ENCODE results near the gene WAPL. TPM values are rescaled to one million over a fixed set of nuclear protein-coding genes. Genes with fewer than 3 reads are reported as not detected.
"Not testable (repeated sequence)": the region's sequence is repeated elsewhere in the genome, so short reads cannot be mapped to it uniquely, and the experiment has no call there.

Gene WAPL
- total RNA-seq, 2 donors from 2014 or later = 32.8 to 33.6 TPM

DNA sequence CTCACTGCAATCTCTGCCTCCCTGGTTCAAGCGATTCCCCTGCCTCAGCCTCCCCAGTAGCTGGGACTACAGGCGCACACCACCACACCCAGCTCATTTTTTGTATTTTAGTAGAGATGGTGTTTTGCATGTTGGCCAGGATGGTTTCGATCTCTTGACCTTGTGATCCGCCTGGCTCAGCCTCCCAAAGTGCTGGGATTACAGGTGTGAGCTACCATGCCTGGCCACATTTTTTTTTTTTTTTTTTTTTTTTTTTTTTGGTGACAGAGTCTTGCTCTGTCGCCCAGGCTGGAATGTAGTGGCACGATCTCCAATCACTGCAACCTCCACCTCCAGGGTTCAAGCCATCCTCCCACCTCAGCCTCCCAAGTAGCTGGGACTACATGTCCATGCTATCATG lies 4.1 kb upstream of the WAPL start:
- ATAC-seq; intact Hi-C loops (cut with DNase I, micrococcal nuclease): not testable (repeated sequence)

DNA sequence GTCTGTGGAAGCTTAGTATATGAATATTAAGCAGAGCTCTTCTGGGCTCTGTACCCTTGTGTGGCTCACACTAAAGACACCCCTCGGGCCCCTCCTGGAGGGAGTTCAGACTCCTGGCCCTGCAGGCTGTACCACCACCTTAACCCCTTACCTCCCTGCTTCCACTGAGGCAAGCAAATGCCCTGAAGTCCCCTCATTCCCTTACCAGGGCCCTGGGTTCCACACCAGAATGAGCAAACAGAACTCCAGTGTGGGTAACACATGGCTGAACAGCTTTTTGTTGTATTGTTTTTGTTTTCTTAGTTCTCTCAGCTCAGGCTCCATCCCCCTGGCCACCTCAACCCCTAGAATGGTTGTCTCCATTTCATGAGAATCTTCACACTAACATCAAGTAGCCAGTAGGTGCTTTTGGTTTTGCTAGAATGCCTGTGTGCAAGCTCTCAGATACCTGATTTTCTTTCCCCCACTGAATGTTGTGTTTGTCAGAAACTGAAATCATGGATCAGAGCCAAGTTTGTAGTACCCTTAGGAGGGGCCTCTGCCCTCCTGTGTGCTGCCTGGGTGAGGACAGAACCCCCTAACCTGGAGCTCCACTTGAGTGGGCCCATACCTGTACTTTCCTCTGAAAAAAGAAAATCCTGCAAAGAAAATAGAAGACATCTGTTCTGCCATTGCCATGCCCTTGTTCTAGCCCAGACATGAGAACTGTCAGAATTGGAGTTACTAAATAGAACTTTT lies 2.8 kb upstream of the WAPL start:
- intact Hi-C loops (cut with DNase I, micrococcal nuclease) = no loop called here
- no peak for ATAC-seq
- no peak for DNase-seq

More for the DNA sequence above, 4.1 kb upstream of the WAPL start:
- DNase-seq = not testable (repeated sequence)

DNA sequence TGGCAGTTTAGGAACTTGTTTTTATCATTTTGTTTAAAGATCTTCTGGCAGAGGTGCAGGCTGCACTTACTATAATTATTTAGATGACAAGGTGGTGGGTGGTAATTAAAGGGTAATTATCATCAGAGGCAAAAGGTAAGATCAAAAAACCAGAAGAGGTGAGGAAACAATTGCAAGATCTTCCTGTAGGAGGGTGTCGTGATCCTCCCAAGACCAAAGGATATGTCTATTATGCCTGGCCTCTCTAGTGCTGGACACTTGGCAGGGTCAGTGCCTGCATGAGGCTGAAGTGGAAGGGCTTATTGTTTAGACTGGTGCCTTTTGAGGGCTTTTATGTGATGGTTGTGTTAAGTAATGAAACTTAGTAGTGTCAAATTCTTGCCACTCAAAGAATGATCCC lies 1.8 kb upstream of the WAPL start:
- DNase-seq (no peak), ATAC-seq (no peak)
- intact Hi-C loops (cut with DNase I, micrococcal nuclease) = no loop called here

DNA sequence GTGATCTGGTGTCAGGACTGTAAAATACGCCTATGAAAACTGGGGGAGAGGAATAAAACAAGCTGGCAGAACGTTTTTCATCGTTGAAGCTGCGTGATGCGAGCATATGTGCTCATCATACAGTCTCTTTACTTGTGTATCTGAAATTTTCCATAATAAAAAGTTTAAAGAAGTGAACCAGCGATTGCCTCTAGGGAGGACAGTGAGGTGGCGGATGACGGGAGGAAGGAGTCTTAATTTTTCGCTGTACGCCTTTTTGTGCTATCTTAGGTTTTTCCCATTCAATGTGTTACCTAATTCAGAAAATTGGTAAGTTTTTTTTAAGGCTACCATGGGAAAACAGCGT lies 891 bp upstream of the WAPL start:
- DNase-seq = no peak
- peak; percentile 25 for ATAC-seq
- intact Hi-C loops (cut with DNase I, micrococcal nuclease) = no loop called here

DNA sequence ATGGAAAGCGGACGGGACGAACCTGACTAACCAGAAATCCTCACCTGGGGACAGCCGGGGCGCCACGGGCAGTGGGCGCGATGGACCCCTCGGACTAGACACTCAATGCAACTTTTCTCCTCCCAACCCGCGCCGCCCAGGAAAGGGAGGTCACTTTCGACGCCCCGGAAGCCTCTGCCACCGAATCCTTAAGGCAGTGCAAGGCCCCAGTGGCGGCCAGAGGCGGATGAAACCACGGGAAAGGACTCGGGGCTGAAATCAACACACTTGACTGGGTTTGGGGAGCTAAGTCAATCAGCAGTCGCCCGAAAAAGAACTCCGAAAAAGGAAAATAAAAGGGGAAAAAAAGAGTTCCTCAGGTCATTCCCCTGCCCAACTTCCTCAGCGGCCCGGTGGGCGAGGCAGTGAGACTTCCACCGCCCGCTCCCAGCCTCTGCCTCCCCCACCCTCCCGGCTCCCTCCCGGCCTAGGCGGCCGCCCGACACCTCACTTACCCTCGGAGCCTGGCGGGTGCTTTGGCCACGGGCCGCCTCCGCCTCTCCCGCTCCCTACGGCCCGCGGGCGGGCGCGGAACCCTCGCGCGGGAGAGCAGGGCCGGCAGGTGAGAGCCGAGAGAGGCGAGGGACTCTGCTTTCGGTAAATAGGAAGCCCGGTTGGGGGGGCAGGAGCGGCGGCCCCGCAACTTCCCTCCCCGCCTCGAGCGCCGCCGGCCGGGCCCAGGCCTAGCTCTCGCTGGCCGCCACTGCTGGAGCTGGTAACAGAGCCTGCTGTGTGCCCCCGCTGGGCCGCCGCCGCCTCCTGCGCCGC lies 518 bp downstream of the WAPL start:
- peak; percentile 62 for ATAC-seq
- peak; percentile 72 to 76 for DNase-seq
- intact Hi-C loops (cut with DNase I, micrococcal nuclease) = no loop called here

DNA sequence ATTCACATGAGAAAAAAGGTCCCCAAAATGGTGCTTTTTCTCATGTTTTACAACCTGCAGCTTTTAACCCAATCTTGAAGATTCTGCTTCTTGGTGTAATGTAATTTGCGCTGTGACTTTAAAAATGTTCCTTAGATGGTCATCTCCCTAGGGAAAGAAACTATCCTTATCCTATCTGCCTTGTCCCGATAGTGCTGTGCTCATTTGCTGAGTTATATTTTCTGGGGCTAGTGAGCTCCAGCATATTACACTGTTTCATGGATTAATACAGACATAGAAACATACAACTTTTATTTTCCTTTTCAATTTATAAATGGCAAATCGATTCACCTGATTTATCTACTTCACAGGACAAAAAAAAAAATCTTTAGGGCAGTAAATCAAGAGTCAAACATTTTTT lies 2.8 kb downstream of the WAPL start:
- intact Hi-C loops (cut with DNase I, micrococcal nuclease) = no loop called here
- ATAC-seq (no peak), DNase-seq (no peak)

DNA sequence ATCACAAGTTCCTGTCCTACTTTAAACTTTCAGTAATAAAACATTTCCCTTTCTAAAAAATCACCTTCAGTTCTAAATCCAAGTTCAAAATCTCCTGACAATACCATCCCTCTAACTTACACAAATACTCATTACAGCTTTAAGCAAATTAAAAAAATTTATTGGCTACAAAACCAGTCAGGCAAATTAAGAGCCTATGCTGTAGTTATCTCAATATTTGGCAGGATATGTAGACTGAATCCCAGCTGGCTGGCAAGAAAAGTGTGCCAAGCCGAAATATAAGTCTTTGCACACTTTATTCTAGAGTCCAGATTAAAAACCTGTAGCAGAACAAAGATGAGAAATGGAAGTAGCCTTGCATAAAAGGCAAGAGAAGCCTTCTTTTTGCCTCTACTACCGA lies 9.5 kb downstream of the WAPL start:
- intact Hi-C loops (cut with DNase I, micrococcal nuclease) = no loop called here
- DNase-seq (no peak), ATAC-seq (no peak)

DNA sequence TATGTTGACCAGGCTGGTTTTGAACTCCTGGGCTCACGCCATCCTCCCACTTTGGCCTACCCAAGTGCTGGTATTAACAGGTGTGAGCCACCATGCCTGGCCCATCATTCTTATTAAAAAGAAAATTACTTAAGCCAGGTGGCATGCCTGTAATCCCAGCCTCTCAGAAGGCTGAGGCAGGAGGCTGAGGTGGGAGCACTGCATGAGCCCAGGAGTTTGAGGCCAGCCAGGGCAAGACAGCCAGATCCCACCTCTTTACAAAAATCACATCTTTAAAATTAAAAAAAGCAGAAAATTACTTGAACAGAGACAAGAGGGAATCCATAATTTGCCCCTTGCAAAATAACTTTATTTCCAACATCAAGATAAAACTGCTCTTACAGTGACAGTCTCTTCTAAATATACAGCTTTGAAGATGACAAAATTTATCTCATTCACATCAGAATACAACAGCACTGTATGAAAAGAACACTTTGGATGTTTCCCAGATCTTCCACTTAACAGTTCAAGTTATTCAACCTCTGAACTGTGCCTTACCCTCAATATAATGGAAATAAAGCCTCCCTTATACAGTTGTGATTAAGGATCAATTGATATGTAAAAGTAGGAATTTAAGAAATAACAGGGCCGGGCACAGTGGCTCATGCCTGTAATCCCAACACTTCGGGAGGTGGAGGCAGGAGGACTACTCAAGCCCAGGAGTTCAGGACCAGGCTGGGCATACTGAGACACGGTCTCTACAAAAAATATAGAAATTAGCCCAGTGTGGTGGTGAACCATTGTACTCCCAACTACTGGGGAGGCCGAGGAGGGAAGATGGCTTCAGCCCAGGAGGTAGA lies 10.3 kb downstream of the WAPL start:
- no peak for DNase-seq
- ATAC-seq = no peak
- intact Hi-C loops (cut with DNase I, micrococcal nuclease) = no loop called here

DNA sequence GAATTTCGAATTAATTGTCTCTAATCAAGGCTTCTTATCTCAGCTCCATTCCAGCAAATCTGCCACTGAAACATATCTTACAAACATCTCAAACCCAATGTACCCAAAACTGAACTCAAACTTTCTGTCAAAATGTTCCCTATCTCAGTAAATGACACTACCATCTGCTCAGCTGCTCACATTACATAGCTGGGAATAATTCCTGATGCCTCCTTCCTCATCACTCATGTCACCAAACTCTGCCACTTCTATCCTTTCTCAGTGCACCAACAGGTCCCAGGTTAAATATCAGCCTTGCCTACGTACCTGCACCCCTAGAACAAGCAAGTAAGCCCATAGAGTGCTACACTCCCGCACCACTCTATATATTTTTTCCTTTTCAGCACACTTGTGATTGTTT lies 12.4 kb downstream of the WAPL start:
- ATAC-seq (no peak), DNase-seq (no peak)
- intact Hi-C loops (cut with DNase I, micrococcal nuclease) = no loop called here

DNA sequence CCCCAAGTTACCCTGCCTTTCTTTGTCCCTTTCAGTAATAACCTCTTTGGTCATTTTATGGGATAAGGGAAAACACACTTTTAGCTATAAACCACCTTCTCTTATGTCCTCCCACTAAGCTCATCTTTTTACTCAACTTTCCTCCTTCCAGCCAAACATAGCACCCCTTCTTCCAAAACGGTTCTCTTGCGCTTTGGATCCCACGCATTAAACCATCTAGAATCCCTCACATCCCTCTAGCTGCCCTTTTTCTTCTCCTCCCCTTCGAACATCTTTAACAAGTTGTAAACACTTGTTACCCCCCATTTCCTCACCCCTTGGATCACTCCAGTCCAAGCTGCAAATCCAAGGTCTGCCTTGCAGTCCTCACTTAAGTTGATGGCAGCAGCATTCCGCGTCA lies 13.4 kb downstream of the WAPL start:
- ATAC-seq = no peak

DNA sequence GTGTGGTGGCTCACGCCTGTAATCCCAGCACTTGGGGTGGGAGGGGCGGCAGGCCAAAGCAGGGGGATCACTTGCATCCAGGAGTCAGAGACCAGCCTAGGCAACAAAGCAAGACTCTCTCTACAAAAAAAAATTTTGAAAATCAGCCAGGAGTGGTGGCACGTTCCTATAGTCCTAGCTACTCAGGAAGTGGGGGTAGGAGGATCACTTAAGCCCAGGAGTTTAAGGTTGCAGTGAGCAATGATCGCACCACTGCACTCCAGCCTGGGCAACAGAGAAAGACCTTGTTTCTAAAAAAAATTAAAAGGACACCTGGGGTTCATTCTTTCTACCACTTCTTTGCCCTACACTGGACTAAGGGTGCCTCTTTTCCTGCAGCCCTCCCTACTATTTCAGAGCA lies 15.1 kb downstream of the WAPL start:
- DNase-seq (no peak), ATAC-seq (no peak)
- intact Hi-C loops (cut with DNase I, micrococcal nuclease) = no loop called here

More for the DNA sequence above, 13.4 kb downstream of the WAPL start:
- intact Hi-C loops (cut with DNase I, micrococcal nuclease) = no loop called here
- DNase-seq = no peak

DNA sequence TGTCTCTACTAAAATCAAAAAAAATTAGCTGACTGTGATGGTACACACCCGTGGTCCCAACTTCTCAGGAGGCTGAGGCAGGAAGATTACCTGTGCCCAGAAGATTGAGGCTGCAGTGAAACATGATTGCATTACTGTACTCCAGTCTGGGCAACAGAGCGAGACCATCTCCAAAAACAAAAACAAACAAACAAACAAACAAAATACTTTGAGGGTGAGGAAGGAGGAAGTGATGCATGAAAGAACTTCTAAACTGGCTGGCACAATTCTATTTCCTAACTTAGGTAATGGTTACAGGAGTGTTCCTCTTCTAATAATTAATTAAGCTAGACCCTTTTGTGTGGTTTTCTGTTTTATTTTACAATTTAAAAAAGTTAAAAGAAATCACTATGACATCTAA lies 15.5 kb downstream of the WAPL start:
- ATAC-seq (no peak), DNase-seq (no peak)
- intact Hi-C loops (cut with DNase I, micrococcal nuclease) = no loop called here

DNA sequence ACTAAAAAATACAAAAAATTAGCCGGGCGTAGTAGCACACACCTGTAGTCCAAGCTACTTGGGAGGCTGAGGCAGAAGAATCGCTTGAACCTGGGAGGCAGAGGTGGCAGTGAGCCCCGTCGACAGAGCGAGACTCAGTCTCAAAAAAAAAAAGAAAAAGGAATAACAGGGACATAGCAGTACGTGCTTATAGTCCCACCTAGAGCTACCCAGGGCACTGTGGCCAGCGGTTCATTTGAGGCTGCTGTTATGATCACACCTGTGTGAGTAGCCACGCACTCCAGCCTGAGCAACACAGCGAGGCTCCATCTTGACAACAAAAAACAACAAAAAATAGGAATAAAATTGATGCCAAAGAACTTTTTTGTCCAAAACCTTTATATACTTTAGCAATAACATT lies 17.1 kb downstream of the WAPL start:
- no peak for ATAC-seq
- intact Hi-C loops (cut with DNase I, micrococcal nuclease) = no loop called here
- DNase-seq = no peak

DNA sequence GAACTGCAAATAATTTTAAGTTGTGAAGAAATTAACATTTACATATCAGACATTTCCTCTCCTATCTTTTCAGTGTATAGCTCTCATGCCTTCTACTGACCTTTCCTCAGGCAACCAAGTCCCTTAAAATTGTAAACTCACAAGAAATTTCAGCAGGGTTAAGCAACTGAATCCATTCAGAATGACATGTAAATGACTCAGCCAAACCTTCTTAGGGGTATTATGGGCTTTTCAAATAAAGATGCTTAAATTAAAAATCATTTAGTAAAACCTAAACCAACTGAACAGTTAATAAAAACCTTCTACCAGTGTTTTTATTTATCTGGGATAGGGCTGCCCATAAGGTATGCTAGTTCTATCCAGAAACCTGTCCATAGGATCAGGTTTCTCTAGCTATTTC lies 20.7 kb downstream of the WAPL start:
- intact Hi-C loops (cut with DNase I, micrococcal nuclease) = no loop called here
- no peak for ATAC-seq
- no peak for DNase-seq

DNA sequence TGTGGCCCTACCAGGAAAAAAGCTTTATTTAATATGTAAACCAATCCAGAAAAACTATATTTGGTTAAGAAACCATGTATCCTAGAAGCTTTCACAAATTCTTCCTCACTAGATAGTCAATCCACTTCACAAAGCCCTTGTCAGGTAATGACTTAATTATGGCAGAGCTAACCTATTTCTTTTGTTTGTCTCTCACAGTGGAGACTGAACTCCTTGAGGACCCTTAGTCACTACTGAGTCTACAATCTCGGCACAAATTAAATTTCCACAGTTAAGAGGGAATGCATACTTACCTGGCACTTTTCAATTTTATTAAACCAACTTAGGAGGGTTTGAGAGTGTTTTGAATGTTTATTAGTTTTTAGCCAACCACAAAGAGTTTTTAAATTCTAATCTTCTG lies 23.0 kb downstream of the WAPL start:
- ATAC-seq = no peak

DNA sequence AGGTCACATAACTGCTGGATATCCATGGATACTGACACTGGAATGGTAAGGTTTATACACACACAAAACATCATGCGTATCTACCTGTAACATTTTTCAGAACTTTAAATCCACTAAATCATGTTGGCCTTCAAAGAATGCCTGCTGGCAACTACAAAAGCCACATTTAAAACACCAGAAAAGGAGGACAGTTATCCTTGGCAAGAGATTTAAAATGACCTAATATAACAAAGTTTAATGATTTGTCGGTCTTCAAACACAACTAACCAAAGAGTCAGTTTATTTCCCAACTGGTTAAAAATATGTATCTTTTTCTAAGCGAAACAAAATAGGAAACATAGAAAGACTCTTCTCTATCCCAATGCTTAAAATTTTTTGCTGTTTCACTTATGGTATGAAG lies 24.0 kb downstream of the WAPL start:
- intact Hi-C loops (cut with DNase I, micrococcal nuclease) = no loop called here
- ATAC-seq (no peak), DNase-seq (no peak)

More for the DNA sequence above, 23.0 kb downstream of the WAPL start:
- intact Hi-C loops (cut with DNase I, micrococcal nuclease) = no loop called here
- DNase-seq = no peak

DNA sequence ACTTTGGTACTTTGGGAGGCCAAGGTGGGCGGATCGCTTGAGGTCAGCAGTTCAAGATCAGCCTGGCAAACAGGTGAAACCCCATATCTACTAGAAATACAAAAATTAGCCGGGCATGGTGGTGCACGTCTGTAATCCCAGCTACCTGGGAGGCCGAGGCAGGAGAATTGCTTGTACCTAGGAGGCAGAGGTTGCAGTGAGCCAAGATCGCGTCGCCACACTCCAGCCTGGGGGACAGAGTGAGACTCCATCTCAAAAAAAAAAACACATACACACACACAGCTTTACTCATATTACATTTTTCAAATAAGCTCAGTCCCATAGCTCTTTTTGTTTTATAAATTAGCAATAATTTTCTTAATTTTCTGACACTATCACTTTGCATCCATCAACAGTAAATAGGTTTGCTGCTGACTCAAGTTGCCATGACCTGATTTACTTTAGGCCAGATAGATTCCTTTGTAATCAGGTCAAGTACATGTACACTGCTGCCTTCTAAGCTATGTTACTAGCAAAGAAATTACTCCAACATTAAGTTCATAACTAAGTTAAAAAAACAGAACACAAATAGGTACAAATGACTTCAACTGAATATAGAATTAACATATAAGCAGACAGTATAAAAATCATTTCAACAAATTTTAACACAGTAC lies 31.5 kb downstream of the WAPL start:
- DNase-seq = no peak
- ATAC-seq = no peak
- intact Hi-C loops (cut with DNase I, micrococcal nuclease) = no loop called here

DNA sequence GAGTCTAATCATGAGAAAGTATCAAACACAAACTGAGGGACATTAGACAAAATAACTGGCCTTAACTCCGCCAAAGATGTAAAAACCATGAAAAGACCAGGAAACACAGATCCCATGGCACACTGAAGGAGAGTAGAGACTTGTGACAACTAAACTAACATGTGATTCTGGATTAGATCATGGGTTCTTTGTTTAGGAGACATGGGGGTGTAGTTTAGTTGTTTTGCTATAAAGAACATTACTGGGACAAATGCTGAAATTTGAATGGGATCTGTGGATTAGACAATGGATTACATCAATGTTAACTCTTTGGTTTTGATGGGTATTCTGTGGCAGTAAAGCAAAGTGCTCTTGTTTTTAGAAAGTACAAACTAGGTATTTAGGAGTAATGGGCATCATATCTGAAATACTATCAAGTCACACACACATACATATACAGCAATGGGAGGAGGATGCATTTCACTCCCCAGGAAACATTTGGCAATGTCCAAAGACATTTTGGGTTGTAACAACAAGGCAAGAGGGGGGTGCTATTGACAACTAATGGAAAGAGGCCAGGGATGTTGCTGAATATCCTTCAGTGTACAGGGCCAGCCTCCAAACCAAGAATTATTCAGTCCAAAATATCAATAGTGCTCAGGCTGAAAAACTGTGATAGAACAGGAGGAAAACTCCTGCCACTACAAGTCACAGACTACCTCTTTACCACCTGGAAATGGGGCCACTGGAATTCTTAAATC lies 32.4 kb downstream of the WAPL start:
- intact Hi-C loops (cut with DNase I, micrococcal nuclease) = no loop called here
- DNase-seq = no peak
- ATAC-seq = no peak

DNA sequence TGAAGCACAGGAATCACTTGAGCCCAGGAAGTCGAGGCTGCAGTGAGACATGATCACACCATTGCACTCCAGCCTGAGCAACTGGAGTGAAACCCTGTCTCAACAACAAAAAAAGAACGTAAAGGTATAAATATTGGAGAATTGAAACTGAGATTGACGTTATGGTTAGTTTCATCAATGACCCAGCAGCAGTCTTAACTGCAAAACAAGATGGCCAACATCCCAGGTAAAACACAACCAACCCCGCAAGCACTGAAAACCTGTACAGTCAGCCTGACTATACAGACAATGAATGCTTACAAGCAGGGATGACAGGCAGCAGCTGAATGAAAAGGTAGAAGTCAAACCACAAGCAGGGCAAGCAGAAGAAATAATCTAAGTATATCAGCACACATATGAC lies 34.7 kb downstream of the WAPL start:
- no peak for DNase-seq
- no peak for ATAC-seq
- intact Hi-C loops (cut with DNase I, micrococcal nuclease) = no loop called here
